ENCODE measurements around the gene ATP8A2.

ATP8A2 gene

DNA sequence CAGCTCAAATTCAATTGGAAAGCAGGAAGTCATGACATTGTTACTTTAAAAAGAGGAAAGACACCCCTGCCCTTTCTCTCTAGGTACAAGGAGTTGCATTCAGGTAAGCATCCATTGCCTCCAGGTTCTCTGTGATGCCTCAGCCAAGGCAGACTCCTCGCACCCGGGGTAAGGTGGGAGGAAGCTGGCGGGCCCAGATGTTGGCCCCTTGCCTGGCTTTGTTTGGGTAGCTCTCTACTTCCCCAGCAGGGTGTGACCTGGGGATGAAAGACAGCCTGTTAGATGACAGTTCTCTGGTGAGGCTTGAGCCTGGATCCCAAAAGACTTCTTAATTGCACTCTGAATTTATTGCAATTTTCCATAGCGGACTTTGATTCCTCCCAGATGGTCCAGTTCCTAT, 654.4 kb downstream of the ATP8A2 start:
- no peak for DNase-seq (ENCODE audit: low read depth, low spot score)

DNA sequence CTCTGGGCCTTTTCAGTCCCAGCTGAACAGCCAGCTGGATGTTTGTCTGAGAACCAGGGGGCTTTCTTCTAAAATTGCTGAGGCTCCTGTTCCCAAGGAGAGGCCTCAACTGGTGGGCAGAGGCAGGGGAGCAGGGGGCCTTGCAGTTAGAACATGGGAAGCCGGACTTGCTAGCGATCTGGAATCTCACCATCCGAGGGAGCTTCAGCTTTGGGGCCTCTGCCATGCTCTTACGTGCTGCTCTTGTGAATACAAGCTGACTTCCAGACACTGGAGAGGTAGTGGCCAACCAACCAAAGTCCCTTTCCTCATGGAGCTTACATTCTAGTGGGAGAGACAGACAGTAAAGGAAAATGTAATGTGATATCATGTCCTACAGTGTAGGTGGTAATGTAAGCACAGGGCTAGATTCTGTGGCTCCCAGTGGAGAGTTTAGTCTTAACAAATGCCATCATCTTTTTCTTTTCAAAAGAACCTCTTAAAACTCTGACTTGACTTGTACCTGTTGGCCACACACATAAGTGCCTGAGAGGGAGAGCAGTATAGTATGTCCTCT, 657.9 kb downstream of the ATP8A2 start:
- DNase-seq (ENCODE audit: low read depth, low spot score): no peak

DNA sequence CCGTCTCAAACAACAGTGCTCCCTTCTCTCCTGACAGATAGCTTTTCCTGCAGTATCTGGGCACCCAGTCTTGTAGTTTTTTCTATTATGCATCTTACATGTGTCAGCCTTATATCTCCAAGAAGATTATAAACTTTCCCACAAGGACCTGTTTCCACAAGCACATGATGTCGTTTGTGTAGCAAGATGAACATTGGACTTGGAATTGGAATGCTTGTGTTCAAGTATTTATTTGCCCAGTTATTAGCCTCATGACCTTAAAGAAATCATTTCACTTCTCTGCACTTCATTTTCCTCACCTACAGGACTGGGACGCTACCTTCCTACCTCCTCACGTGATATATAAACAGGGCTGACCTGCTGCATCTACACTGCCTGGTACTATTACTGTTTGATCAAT, 658.6 kb downstream of the ATP8A2 start:
- no peak for DNase-seq (ENCODE audit: low read depth, low spot score)

DNA sequence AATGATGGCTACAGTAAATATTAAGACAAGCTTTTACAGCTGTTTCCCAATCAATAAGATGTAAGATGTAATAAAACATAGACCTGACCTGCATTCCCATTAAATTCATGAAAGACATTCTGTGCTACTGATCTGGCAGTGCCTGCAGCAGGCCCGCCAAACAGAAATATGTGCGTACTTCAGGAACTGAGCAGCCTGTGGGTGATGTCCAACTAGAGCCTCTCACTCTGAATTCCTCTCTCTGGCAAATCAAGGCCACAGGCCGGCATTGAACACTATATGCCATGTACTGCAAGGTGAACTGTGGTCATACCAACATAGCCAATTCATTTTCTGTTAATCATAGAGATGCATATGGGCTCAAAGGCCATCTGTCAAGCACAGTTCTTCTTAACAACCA, 662.2 kb downstream of the ATP8A2 start:
- no peak for DNase-seq (ENCODE audit: low read depth, low spot score)

DNA sequence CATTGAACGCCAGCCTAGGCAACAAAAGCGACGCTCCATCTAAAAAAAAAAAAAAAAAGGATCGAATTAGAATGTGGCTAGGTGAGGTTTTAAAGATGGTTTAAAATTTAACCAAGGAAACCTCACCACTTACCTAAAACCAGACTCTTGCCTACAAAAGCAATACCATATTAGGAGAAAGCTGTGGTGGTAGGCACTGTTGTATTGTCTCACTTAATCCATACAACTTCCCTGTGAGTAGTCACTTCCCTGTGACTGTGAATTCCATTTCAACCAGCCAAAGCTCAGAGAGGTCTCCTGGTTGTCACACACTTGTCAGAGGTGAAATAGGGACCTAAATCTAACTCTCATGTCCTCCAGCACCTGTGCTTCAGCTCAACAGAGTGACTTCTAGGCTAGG, 664.6 kb downstream of the ATP8A2 start:
- no peak for DNase-seq (ENCODE audit: low read depth, low spot score)

DNA sequence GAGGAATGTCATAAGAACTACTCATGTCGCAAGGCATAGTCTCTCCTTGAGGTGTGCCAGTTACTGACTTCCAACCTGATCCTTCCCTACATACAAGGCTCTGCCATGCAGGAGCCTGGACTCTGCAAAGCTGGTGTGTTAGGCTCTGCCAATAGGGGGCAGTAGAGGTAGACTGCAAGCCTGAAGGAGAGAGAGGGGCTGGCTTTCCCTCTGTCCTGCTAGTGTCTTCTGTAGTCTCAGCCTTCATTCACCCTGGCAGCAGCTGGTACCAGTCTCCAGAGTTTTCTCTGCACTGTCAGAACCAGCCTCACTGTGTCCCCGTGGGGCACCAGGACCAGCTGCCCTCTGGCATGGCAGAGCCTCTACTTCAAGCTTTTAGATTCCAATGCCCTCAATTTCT, 665.5 kb downstream of the ATP8A2 start:
- DNase-seq (ENCODE audit: low read depth, low spot score): no peak

DNA sequence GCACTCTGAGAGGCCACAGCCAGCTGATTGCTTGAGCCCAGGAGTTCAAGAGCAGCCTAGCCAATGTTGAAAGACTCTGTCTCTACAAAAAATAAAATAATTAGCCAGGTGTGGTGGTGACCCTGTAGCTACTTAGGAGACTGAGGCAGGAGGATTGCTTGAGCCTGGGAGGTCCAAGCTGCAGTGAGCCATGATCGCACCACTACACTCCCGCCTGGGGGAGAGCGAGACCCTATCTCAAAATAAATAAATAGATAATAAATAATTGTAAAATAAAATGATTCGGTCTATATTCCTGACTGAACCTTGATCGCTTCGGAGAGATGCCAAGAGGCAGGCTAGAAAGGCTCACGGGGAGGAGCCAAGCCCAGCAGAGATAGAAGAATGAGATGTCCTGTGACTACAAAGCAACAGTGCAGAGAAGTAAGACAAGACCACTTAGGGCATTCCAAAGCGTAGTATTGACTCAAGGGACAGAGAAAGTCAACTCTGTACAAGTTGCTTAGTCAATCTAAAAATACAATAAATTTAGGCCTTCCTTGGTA, 667.2 kb downstream of the ATP8A2 start:
- DNase-seq (ENCODE audit: low read depth, low spot score): no peak

DNA sequence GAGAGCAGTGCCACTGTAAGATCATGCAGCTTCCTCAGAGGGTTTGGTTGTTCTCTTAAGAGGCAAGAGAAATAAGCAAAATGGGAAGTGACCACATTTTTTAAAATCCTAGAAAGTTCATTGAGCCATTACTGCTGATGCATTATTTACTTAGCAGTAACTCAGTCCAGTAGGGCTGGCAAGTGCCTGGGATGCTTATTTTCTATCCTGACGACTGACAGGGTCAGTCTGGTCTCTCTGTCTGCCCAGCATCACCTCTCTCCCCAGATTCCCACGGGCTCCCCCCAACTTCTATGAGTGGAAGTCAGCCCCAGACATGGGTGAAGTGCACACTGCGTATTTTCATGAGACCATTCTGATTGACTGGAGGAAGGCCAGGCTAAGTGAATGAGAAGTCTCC, 669.7 kb downstream of the ATP8A2 start:
- DNase-seq (ENCODE audit: low read depth, low spot score): no peak

DNA sequence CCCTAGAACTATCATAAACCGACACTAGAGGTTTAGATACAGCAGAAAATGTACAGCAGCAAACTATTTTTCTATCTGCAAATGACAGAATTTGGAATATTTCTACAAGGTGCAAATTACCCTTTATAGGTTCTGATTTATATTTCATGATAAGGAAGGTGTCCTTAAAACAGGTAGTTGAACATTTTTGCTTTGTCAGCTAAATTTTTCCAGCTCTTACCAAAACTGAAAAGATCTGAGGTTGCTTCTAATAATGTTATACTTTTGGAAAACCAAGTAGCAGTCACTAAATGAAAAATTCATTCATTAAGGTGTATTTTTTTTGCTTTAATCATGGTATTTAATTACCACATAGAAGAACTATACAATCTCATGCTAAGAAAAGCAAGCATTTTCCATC, 671.0 kb downstream of the ATP8A2 start:
- no peak for DNase-seq (ENCODE audit: low read depth, low spot score)

DNA sequence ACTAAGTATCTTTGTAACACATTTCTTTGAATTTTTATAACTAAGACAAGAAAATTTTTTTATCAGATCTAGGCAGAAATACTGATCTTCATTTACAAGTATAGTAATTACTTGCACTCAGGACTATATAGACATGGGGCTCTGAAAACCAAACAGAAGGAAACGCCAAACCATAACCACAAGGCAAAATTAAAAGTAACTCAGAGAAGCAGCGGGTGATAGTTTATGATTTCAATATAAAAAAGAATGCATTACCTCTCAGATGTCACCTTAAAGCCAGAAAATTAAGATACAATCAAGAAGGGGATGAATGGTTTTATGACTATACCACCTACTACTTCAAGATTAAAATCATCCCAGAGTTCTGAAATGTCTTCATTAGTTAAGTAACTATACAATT, 673.4 kb downstream of the ATP8A2 start:
- no peak for DNase-seq (ENCODE audit: low read depth, low spot score)

- no peak for DNase-seq (ENCODE audit: low read depth, low spot score)
These were observed 674.9 kb downstream of the ATP8A2 start for GRCh38 chr13:26046639-26047038.

DNA sequence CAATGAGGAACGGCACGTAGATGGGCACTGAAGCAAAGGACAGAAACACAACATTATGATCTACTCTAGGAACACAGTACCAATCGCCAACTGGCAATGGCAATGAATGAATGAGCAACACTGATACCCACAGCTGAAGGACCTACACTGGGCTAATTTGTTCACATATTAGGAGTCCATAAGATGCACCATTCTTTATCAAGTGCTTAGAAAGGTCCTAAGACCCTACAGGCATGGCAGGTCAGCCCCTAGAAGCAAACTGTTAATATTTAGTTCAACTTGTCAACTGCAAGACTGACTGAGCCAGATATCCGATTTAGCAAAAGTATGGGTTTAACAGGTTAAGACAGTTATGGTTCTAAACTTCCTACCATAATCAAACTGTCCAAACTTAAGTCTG, 675.3 kb downstream of the ATP8A2 start:
- no peak for DNase-seq (ENCODE audit: low read depth, low spot score)

DNA sequence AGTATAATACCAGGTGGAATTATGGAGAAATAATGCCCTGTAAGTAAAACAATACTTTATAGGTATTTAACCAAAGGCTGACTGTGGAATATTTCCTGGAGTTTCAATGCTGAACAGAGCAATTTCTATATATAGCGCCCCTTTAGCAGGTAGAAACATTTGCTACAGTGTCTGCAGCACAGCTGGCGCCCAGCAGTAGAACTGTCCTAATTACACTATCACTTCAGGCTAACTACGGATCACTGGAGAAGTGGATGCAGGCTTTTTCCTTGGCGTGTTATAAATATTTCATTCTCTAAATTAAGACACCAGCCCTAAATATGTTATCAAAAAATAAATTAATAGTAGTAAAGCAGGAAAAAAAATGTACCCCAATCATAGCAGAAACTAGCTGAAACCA, 677.0 kb downstream of the ATP8A2 start:
- no peak for DNase-seq (ENCODE audit: low read depth, low spot score)

DNA sequence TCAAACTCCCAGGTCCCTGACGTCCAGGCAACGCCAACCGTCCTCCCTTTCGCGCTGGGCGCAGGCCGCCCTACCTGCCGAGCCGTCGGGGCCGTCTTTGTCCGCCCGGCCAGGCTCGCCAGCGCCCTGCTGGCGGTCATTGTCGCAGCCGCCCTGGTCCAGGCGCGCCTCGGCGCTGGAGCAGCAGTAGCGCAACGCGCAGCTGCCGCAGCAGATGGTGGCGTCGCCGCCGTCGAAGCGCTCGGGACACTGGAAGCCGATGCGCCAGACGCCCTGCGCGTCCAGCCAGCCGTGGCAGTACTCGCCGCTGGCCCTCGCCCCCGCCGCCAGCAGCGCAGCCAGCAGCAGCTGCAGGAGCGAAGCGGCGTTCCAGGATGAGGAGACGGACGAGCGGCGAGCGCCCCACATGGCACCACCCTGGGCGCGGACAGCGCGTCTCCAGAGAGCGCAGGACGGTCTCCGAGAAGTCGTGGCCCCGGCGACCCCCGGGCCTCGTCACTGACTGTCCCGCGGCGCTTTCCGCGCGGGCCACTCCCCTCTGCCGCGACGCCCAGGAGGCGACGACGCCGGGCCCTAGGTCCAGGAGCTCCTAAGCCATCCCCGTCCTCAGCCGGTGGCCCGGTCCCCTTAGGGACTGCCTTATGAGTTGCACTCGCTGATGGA, 678.9 kb downstream of the ATP8A2 start:
- no peak for DNase-seq (ENCODE audit: low read depth, low spot score)

- no peak for DNase-seq (ENCODE audit: low read depth, low spot score)
These were observed 679.5 kb downstream of the ATP8A2 start for GRCh38 chr13:26051231-26051656.

GRCh38 chr13:26051657-26052311, 680.0 kb downstream of the ATP8A2 start, which contains the start of gene SHISA2:
Gene SHISA2, minus strand, starts transcription at chr13:26052016. Its CDS starts 1,041 bp downstream, at chr13:26050975.
- no peak for DNase-seq (ENCODE audit: low read depth, low spot score)

- no peak for DNase-seq (ENCODE audit: low read depth, low spot score)
These were observed 680.6 kb downstream of the ATP8A2 start for GRCh38 chr13:26052337-26052736.

- no peak for DNase-seq (ENCODE audit: low read depth, low spot score)
These were observed 681.7 kb downstream of the ATP8A2 start for GRCh38 chr13:26053418-26053980.

- DNase-seq (ENCODE audit: low read depth, low spot score): no peak
These were observed 683.1 kb downstream of the ATP8A2 start for GRCh38 chr13:26054896-26055295.

- no peak for DNase-seq (ENCODE audit: low read depth, low spot score)
These were observed 686.9 kb downstream of the ATP8A2 start for GRCh38 chr13:26058704-26059103.

- DNase-seq (ENCODE audit: low read depth, low spot score): no peak
These were observed 688.6 kb downstream of the ATP8A2 start for GRCh38 chr13:26060357-26060756.

GRCh38 chr13:26061256-26061655, 689.5 kb downstream of the ATP8A2 start:
- DNase-seq (ENCODE audit: low read depth, low spot score): no peak

- no peak for DNase-seq (ENCODE audit: low read depth, low spot score)
These were observed 690.2 kb downstream of the ATP8A2 start for GRCh38 chr13:26061947-26062346.
